Measurements from ENCODE around the gene FOXS1. TPM values are rescaled to one million over a fixed set of nuclear protein-coding genes. Genes with fewer than 3 reads are reported as not detected.
"Not testable (repeated sequence)": the region's sequence is repeated elsewhere in the genome, so short reads cannot be mapped to it uniquely, and the experiment has no call there.

Gene FOXS1
- total RNA-seq, 1 donor from 2014 or later = 6.1 TPM

DNA sequence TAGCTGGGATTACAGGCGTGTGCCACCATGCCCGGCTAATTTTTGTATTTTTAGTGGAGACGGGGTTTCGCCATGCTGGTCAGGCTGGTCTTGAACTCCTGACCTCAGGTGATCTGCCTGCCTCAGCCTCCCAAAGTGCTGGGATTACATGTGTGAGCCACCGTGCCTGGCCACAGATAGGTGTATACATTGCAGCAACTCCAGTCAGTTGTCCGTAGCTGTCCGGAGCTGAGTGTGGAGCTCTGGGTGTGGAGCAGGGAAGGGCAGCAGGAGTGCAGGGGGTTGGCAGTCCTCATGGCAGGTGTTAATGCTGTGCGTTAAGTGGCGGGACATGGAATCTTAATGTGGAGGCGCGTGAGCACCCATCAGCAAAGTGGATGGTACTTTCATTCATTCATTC is 17.4 kb downstream of the FOXS1 start:
- DNase-seq (ENCODE audit: low spot score); intact Hi-C loops (cut with DNase I): not testable (repeated sequence)

DNA sequence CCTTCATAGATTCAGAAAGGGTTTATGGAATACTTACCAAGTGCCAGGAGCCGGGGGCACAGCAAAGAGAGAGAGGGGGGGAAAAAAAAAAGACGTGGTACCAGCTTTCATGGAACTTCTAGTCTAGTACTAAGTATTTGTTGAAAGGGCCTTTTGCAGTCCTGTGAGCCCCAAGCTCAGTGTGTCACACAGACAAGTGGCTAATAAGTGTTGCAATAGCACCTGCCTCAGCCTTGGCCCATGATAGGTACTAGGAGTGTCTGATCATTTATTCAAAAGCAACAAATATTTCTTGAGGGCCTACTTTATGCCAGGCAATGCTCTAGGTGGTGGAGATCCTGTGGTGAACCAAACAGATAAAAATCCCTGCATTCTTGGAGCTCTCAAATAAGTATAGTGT is 18.3 kb downstream of the FOXS1 start:
- intact Hi-C loops (cut with DNase I) = no loop called here
- no peak for DNase-seq (ENCODE audit: low spot score)

DNA sequence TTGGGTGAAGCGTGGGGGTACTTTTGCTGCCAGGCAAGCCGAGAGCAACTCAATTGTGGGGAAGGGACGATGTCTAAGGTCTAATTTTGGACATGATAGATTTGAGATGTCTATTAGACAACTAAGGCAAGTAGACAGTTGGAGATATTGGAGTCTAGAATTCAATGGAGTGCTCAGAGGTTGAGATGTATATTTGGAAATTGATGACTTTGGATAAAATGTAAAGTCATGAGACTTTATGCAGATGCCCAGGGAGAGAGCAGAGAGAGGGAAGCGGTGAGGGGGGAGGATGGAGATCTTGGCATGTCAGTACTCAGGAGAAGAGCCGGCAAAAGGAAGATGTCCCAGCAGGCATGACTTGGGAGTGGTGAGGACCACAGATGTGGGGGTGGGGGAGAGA is 19.3 kb downstream of the FOXS1 start:
- no peak for DNase-seq (ENCODE audit: low spot score)
- intact Hi-C loops (cut with DNase I) = no loop called here

DNA sequence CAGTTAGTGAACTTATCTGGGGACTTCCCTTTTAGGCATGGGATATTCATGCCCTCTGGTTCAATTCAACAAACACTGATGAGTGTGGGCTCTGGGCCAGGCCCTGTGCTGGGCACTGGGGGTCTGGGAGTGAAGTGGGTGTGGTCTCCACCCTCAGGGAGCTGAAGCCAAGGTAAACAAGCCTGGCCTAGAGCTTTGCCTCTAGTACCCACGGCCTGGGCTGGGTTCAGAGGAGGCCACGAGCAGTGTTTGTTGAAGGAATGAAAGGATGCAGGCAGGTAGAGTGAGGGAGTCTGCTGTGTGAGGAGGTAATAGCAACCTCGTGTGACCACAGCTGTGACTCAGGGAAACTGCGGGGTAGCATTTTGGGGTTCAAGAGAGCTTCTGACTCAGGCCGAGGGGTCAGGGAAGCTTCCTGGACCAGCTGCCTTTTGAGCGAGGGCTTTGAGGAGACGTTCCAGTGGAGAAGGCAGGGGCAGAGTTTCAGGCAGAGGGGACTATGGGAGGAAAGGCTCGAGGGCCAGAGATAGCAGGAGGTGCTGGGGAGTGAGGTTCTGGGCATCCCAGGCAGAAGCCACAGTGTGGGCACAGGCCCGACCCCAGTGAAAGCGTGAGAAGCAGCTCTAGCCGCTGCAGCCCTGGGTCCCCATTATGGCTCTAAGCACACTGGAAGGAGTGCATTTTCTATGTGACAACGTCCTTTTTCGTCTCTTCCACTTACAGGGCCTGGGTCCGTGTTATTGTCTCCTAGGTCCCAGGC is 20.7 kb downstream of the FOXS1 start:
- DNase-seq (ENCODE audit: low spot score) = no peak
- intact Hi-C loops (cut with DNase I) = loop anchor here (5.0 kb wide), 1 partner anchor 818 kb away; no protein-coding TSS in a partner anchor

DNA sequence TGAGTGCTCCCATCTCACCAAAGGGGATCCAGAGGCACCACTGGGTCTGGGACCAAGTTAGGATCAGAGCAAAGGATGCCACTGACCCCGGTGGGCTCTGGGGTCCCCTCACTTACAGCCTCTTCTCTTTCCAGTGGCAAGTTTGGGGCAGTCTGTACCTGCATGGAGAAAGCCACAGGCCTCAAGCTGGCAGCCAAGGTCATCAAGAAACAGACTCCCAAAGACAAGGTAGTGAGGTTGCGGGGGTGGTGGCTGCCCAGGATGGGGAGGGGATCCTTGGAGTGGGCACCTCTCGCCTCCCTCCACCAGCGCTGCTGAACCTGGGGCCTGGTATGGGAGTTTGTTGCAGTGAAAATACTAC is 21.3 kb downstream of the FOXS1 start:
- intact Hi-C loops (cut with DNase I) = loop anchor here (5.0 kb wide), 1 partner anchor 818 kb away; no protein-coding TSS in a partner anchor
- DNase-seq (ENCODE audit: low spot score) = no peak

DNA sequence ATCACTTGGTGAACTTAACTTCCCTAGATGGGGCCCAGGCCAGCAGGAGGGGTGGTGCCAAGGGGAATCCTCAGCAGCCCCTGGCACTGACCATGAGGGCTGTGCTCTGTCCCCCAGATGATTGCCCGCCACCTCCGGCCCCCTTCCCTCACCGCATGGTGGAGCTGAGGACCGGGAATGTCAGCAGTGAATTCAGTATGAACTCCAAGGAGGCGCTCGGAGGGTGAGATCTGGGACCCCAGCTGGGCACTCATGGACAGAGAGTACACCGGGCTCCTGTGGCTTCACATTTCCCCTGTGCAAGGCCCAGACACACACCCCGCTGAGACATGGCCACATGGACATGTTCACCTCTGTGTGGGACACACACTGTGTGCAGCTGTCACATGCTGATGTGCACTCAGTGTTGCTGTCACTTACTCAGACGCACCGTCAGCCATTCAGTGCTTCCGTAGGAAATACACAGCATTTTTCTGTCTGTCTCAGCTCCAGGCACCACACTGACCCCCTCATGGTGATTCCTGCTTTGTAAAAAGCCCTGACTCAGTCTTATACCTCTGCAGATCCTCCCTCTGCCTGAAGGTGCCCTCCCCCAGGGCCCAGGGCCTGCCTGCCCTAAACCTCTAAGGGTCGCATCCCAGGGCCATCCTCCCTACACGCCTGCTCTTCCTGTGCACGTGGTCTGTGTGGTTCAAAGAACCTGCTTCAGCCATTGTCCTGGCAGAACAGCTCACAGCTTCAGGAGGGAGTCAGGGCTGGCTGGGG is 21.9 kb downstream of the FOXS1 start:
- DNase-seq (ENCODE audit: low spot score) = no peak
- intact Hi-C loops (cut with DNase I) = loop anchor here (2.0 to 5.0 kb wide), 2 partner anchors 21 to 819 kb away; partner anchors contain the start of gene FOXS1

DNA sequence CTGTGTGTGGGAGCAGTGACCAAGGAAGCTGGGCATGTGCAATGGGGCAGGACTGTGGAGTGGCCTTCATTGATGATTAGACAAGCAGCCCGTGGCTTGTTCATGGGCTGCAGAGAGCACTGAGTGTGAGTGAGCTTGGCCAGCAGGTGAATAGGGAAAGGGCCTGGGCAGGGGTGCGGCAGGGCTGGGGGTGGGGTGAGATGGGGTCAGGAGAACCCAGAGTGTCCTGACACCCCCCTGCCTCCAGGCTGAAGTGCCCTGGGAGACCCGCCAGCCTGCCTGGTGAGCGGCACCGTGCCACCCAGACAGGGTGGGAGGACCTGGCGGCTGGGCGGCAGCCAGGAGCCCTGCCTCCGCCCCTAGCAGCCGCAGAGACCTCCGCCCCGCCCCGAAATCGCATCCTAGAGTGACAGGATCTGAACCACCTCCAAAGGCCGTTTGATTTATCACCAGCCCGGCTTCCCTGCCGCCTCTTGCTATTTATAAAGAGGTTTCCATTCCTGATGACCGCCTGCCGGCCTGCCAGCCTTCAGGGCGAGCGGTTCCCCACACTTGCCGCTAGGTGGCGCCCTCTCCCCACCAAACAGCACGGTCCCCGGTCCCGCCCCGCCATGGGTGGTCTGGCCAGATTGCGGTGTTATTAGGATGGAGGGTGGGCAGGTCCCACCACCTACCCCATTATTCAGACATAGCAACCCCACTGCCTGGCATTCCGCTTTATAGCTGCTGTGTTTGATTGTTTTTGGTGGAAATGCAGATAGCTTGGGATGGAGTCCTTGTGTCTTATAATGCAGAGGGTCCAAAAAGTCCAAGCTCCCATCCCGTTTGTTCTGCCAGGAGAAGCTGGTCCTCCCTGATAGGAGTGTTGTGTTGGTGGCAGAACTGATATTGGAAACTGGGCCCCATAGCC is 22.7 kb downstream of the FOXS1 start:
- intact Hi-C loops (cut with DNase I) = loop anchor here (2.0 to 5.0 kb wide), 2 partner anchors 22 to 820 kb away; partner anchors contain the start of gene FOXS1

DNA sequence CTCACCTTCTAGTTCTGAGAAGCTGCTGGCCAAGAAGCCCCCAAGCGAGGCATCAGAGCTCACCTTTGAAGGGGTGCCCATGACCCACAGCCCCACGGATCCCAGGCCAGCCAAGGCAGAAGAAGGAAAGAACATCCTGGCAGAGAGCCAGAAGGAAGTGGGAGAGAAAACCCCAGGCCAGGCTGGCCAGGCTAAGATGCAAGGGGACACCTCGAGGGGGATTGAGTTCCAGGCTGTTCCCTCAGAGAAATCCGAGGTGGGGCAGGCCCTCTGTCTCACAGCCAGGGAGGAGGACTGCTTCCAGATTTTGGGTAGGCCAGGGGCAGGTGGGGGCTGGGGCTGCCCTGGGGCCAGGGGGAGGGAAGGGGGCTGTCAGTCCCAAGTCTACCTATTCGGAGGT is 24.0 kb downstream of the FOXS1 start:
- intact Hi-C loops (cut with DNase I) = loop anchor here (5.0 kb wide), 1 partner anchor 821 kb away; no protein-coding TSS in a partner anchor
- peak; percentile 53 for DNase-seq (ENCODE audit: low spot score)

More for the DNA sequence above, 22.7 kb downstream of the FOXS1 start:
- DNase-seq (ENCODE audit: low spot score) = peak; percentile 93

DNA sequence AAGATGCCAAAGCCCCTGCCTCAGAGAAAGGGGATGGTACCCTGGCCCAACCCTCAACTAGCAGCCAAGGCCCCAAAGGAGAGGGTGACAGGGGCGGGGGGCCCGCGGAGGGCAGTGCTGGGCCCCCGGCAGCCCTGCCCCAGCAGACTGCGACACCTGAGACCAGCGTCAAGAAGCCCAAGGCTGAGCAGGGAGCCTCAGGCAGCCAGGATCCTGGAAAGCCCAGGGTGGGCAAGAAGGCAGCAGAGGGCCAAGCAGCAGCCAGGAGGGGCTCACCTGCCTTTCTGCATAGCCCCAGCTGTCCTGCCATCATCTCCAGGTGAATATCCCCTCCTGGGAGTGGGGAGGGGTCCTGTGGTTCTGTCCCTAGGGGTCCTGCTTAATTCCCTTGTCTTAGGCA is 25.2 kb downstream of the FOXS1 start:
- DNase-seq (ENCODE audit: low spot score) = peak; percentile 70
- intact Hi-C loops (cut with DNase I) = loop anchor here (5.0 kb wide), 1 partner anchor 822 kb away; no protein-coding TSS in a partner anchor

DNA sequence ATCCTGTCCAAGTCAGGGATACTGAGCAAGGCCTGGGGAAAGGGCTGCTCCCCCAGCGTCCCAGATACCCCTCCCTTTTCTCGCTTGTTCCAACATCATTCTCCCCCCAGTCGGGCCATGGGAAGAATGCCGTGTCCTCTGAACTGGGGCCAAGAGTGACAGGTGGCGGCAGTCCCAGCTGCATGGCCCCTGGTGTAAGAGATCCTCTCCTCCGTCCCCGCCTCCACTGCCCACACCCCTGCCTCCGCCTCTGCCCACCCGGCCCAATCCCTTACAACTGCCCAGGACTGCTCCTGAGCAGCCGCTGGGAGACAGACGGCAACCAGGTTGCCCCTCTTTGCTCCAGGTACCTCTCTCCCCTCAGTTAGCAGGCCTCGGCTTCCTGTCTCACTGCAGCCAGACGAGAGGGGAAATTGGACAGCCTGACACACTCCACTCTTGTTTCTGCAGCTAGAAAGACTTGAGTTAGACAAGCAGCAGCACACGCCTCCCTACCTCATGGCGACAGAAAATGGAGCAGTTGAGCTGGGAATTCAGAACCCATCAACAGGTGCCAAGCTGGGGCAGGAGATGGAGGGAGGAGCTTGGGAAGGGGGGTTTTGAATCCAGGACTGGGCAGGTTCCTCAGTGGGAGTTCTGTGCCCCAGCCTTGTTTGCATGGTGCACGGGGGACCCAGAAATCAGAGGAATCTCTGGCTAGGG is 26.2 kb downstream of the FOXS1 start, which contains the start of gene MYLK2:
TSS of gene MYLK2 (plus strand) at position 274 of the 702 bp plus-strand sequence. CDS start at position 499, 225 bp downstream.
- intact Hi-C loops (cut with DNase I) = no loop called here
- DNase-seq (ENCODE audit: low spot score) = peak; percentile 74

DNA sequence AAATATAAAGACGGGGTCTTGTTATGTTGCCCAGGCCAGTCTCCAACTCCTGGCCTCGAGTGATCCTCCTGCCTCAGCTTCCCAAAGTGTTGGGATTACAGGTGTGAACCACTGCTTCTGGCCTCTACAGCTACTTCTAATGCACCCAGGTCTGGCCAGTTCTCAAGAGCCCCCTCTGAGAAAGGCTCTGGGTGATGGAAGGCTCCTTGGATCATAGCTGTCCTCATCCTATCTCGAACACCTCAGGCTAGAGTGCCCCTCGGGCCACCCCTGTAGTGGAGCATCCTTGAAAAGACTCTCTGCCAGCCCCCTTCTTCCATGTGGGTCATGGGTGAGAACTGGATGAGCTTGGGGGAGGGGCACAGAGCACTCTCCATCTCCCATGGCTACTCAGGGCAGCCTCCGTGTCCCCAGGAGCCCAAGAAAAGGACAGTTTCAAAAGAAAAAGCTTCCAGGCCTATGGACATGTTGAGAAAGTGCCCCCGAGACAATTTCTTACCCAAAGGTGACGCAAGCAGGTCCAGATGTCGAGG is 27.0 kb downstream of the FOXS1 start:
- intact Hi-C loops (cut with DNase I) = no loop called here
- DNase-seq (ENCODE audit: low spot score) = peak; percentile 62

DNA sequence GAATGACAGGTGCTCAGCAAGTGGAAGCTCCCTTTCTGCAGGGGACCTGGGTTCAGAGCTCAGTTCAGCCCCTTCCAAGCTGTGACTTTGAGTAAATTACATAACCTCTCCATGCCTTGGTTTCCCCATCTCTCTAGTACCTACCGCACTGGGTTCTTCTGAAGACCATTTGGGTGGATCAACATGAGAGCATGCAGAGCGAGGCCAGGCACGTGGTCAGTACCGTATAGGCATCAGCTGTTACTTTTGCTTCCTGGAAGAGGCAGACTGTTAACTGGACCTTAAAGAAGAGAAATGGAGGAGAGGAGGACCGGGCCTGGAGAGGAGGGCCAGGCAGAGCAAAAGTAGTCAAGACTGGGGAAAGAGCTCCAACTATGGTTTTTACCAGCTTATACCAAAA is 27.9 kb downstream of the FOXS1 start:
- intact Hi-C loops (cut with DNase I) = no loop called here
- peak; percentile 2 for DNase-seq (ENCODE audit: low spot score)

DNA sequence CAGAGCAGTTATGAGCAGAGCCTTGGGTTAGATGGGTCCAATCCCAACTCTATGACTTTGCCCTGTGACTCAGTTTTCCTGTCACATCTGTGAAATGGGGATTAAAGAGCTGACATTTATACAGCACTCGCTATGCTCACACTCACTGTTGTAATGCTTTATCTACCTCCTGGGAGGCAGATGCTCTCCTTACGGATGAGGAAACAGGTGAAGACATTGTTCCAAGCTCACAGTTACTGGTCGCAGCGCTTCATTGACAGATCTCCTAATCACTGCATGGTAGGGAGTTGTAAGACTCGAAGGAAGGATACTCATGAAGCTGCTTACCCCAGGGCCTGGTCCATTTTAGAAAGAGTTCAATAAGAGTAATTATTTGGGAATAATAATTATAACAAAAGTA is 29.2 kb downstream of the FOXS1 start:
- intact Hi-C loops (cut with DNase I) = no loop called here
- DNase-seq (ENCODE audit: low spot score) = no peak

DNA sequence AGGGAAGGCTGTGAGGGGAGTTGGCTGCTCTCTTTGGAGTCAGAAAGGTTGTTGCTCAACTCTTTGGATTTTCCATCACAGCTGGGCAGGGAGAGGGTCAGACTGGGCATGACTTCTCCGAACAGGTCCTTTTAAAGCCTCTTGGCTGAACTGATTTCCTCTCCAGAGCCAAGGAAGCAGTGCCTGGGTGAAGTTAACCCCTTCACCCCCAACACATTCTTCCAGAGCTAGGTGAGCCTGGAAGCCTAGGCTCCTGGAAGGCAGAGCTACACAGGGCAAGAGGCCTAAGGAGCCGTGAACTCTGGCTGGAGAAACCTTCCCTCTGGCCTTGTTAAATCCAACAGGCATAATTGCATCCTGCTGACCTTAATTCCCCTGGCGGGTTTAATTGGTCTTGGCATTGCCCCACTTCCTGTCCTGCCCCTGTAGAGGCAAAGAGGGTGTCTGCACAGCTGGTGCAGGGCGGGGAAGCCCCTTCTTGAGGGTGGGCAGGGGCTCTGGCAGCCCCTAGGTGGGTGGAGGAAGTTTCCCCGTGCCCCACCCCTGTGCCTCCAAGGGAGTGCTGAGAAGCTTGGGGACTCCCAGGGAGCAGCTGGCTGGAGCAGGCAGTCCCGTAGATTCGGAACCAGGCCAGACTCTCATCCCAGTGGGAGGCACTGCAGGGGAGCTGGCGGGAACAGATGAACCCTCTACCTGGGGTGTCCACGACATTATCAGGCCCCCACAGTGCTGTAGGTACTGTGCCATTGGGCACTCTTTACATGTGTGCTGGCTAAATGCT is 29.8 kb downstream of the FOXS1 start:
- no peak for DNase-seq (ENCODE audit: low spot score)
- intact Hi-C loops (cut with DNase I) = no loop called here

DNA sequence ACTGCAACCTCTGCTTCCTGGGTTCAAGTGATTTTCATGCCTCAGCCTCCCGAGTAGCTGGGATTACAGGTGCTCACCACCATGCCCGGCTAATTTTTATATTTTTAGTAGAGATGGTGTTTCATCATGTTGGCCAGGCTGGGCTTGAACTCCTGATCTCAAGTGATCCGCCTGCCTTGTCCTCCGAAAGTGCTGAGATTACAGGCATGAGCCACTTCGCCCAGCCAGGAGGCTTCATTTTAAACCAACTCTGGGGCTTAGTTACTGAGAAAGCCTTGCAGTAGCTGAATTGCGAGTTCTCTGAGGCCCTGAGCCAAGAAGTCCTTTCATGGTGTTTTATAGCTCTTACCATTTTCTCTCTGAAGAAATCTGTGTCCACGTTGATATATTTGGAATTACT is 31.3 kb downstream of the FOXS1 start:
- DNase-seq (ENCODE audit: low spot score); intact Hi-C loops (cut with DNase I): not testable (repeated sequence)

DNA sequence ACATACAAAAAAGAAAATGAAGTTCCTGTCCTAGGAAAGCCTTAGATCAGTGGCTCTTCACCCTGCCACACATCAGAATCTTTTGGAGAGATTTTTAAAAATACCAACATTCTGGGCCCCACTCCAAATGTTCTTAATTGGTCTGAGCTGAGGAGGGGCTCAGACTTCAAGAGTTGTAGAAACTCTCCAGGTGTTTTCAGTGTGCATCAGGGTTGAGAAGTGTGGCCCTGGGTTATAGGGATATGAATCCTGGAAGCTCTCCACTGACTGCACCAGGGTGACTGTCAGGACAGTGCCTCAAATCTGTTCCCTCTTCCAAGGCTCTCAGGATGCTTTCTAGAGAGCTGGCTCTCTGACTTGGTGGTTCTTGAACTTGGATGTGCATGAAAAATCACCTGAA is 31.8 kb downstream of the FOXS1 start:
- intact Hi-C loops (cut with DNase I) = no loop called here
- no peak for DNase-seq (ENCODE audit: low spot score)

DNA sequence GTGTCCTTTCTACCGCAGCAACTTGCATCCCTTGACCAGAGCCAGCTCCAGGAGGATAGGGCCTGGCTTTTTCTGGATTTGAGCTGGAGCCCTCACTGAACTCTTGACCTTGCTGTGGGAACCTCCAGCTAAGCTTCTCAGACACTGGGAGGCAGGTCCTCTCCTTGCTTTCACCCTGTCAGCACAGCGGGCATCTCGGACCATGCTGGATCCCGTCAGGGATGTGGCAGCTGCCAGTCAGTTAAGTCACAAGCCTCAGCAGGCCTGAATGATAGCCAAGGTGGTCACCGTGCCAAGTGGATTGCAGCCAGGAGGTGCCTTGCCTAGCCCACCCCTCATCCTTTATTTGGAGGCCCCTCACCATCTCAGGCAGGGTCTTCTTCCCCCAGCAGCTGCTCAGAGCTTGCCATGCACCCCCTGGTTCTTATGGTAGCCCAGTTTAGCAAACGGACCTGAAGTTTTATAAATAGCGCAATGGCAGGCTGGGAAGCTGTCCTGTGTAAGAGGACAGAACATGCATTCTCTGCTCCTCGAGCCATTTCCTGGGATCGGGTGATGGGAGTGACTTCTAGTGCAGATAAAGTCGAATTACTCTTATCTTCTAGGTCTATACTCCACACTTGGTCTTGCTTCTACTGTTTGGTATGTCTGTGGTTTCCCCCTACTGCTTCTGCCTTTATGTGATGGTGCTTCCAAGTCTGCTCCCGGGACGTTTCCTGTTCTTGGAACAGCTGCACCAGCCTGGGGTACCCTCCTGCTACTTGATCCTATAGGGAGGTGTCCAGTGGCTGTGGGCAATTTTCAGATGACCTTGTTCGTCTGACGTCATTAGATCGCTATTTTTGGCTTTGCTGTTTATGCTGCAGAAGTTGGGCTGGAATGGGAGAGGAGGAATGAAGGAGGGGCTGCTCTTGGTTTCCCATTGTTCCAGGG is 33.3 kb downstream of the FOXS1 start:
- intact Hi-C loops (cut with DNase I) = no loop called here
- no peak for DNase-seq (ENCODE audit: low spot score)

All from cardiac septum (tissue), 1 donor.